A172 (cell line): ENCODE results near the gene KCNK13. TPM values are rescaled to one million over a fixed set of nuclear protein-coding genes. Genes with fewer than 3 reads are reported as not detected.
"Not testable (repeated sequence)": the region's sequence is repeated elsewhere in the genome, so short reads cannot be mapped to it uniquely, and the experiment has no call there.

Experiments used
- DNase-seq: peaks from one replicate; pipeline ENCODE4 v3.0.0-alpha.2; 2015; ENCODE audit warnings: low spot score
- total RNA-seq: library from RNA; depleted of rRNA; stranded (reverse); fragments of >200 nt; shearing (Covaris generic); gene quantifications from 2 replicates; pipeline ENCODE4 v1.2.3, GENCODE V29; 2014; rRNA removed

Gene KCNK13
- not detected in 2 replicates for total RNA-seq

GRCh38 chr14:90061685-90062126 is at the start of gene KCNK13:
KCNK13 (plus strand) TSS chr14:90061994; CDS start chr14:90062206, 212 bp downstream.
- DNase-seq = no peak

DNA sequence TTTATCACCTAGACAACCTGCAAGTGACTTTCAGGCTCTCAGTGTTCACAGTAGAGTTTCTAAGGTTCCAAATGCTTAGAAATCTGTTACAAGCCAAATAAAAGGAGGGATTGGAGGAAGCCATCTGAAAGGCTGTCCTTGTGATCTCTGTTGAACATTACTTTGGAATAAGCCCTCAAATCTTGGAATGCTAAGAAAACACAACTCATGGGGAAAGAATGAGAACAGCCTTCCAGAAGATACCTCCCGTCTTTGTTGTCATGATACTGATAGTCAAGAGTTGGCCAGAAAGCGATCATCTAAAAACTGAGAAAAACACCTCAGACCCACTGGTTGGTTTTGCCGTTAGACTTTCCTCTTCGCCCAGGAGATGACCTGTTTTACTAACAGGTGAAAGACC is 44.4 kb upstream of the KCNK13 start:
- no peak for DNase-seq

DNA sequence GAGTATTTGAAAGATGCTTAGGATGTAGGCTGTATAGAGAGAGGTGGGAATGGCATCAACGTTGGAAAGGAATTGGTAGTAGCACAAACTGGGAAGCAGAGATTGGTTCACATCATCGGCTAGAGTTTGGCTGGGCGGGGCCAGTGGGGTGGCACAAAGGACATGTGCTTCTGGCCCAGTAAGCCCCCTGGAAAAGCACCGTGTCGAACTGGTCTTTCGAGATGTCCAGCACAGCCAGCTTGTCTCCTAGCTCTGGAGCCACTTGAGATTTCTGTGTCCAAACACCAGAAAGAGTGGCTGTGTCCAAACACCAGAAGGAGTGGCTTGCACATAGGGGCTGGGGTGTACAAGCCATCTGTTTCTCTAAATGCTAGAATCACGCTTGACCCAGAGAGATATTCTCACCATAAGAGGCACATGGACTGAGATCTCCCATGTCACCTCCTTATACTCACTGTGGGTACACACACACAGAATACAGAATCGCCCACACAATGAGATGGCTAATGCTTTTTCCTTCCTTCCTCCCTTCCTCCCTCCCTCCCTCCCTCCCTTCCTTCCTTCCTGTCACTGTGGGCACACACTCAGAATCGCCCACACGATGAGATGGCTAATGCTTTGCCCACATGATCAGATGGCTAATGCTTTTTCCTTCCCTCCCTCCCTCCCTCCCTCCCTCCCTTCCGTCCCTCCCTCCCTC is 41.8 kb upstream of the KCNK13 start:
- DNase-seq = no peak

DNA sequence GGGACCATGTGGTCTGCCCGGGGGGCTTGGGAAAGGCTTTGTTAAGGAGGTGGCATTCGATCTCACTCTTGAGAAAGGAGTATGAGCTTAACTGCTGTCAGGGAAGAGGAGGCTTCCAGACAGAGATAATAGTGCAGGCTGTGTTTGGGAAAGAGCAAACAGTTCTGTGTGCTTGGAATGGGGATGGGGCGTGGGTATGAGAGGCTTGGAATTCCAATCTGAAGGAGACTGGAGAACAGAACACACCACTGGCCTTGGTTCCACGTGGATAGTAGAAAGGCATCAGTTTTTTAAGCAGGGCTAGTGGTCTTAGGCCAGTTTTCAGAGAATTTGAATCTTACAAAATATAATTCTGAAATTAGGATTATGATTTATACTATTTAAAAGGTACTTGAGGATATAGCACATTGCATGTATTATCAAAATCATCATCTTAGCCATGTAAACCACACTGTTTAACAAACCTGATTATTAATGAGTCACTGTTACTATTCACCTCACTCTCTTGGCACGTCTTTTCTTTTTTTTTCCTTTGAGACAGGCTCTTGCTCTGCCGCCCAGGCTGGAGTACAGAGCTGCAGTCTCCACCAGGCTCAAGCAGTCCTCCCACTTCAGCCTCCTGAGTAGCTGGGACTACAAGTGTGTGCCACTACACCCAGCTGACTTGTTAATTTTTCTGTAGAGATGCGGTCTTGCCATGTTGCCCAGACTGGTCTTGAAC is 38.5 kb upstream of the KCNK13 start:
- DNase-seq = no peak

GRCh38 chr14:90024910-90025309 is 36.9 kb upstream of the KCNK13 start:
- DNase-seq = no peak

GRCh38 chr14:90026608-90027007 is 35.2 kb upstream of the KCNK13 start:
- not testable (repeated sequence) for DNase-seq

DNA sequence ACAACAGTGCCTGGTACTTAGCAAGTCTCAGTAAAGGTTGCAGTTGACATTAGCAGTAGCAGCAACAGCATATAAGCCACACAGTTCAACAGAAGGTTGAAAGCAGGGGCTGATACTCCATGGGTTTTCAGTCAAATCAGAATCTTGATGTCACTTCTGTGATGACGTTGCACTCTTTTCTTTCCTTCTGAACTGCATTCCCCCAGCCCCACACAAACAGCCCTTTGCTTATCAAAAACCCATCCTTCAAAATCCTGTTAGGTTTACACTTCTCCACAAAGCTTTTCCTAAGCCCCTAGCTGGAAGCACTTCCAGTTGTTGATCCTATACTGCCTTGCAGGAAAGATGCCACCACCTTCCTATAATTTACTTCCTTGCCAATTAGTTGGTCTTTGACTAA is 34.0 kb upstream of the KCNK13 start:
- no peak for DNase-seq

GRCh38 chr14:90034156-90034555 is 27.6 kb upstream of the KCNK13 start:
- no peak for DNase-seq

- no peak for DNase-seq
These were observed 26.8 kb upstream of the KCNK13 start for GRCh38 chr14:90034835-90035525.

DNA sequence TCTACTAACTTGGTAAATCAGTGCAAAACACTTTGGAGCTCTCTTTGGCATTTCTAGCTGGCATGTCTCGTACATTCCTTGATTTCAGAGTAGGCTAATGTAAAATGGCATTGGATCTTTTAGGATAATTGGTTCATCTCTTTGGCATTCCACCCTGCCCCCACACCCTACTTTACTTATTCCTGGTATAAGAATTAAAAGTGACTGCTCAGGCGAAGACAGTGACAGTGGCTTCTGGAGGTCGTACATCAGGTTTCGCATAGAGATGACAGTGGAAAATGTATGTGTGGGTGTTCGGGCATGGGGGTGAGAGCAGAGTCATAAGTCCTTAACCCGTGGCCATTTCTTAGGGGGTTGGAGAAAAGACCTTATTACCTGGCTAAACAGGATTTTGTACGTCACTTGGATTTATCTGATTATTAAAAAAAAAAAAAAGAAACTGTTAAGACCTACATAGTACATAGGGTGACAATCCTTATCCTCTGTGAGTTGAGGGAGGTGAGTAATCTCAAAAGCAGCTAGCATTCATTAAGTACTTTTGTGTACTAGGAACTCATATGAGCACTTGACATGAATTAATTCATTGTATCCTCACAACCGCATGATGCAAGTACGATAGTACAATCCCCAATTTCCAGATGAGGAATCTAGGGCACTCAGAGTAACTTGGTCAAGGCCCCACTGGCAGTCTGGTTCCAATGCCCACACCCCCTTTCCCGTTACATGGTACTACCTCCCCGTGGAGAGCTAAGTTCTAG is 22.4 kb upstream of the KCNK13 start:
- DNase-seq = no peak

- DNase-seq = no peak
These were observed 21.4 kb upstream of the KCNK13 start for GRCh38 chr14:90040411-90040810.

DNA sequence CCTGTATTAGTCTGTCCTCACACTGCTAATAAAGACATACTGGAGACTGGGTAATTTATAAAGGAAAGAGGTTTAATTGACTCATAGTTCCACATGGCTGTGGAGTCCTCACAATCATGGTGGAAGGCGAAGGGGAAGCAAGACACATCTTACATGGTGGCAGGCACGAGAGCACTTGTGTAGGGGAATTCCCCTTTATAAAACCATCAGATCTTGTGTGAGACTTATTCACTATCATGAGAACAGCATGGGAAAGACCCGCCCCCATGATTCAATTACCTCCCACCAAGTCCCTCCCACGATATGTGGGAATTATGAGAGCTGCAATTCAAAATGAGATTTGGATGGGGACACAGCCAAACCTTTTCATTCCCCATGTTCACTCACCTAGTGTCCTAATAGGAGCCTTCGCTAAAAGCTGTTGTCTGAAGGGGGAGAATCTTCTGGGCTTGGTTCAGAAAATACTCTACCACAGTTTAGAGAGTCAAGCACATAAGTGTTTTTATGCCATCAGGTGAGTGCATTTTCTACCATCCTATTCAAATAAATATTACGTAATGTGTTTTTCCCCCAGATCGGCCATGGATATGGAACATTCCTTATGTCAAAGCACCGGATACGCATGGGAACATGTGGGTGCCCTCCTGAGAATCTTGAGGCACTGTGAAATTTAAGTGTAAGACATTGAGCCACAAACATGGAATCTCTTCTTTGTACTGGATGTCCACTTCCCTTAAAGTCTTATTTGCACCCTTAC is 19.1 kb upstream of the KCNK13 start:
- no peak for DNase-seq

- DNase-seq = no peak
These were observed 16.2 kb upstream of the KCNK13 start for GRCh38 chr14:90045616-90046015.

- peak; percentile 6 for DNase-seq
These were observed 12.4 kb upstream of the KCNK13 start for GRCh38 chr14:90049390-90049789.

DNA sequence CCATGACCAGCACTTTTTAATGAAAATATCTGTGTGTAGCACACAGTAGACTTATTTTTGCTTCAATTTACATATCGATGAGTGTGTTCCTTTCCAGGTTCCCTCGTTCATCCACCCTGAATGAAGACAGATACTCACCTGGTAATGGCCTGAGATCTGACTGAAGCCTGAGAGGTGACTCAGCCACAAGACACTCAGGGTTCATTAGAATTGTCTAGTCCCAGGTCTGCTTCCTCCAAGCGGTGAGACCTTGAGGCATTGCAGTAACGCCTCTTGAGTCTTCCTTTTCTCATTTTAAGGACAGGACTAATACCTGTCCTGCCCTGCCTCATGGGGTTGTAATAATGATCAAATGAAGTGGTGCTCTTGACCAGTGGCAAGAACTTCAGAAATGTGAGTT is 11.5 kb upstream of the KCNK13 start:
- no peak for DNase-seq

DNA sequence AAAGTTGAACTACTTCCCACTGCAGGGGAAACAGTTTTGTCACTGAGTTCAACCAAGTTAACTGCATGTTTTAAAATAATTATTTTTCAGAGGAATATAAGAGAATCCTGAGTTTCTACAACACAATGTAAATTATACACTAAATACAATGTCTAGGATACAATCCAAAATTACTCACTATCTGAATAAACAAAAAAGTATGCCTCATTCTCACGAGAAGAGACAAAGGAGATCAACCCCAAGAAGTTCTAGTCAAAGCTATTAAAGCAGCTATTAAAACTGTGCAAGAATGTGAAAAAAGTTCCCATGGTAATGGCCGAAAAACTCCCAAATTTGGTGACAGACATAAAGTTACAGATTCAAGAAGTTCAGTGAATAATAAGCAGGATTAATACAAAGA is 8.8 kb upstream of the KCNK13 start:
- DNase-seq = no peak

GRCh38 chr14:90054803-90055202 is 7.0 kb upstream of the KCNK13 start:
- no peak for DNase-seq

- no peak for DNase-seq
These were observed 5.0 kb upstream of the KCNK13 start for GRCh38 chr14:90056826-90057225.

DNA sequence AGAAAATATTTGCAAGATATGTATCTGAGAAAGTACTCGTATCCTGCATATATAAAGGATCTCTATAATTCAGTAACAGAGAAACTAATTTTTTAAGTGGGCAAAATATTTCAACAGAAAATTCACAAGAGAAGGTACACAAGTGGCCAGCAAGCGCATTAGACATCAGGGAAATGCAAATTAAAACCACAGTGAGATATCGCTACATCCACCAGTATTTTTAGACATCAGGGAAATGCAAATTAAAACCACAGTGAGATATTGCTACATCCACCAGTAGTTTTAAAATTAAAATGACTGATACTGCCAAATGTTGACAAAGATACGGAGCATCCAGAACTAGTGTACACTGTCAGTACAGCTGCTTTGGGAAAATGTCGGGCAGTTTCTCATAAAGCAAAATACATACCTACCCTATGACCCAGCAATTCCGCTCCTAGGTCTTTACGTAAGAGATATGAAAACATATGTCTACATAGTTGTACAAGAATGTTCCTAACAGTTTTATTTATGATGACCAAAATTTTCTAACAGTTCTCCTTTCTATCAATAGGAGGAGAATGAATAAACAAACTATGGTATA is 2.8 kb upstream of the KCNK13 start:
- no peak for DNase-seq

GRCh38 chr14:90060312-90060964 is 1.4 kb upstream of the KCNK13 start:
- peak; percentile 40 for DNase-seq
